Gastrocnemius medialis (tissue), 4 donors: ENCODE measurements around the gene SLC12A7.

ENCODE experiments used
- CTCF ChIP-seq, 5 experiments: fragments of 450-650 bp in 3 of 5; fragments of 200-600 bp in 2 of 5; sonication (generic) in 2 of 5; IDR thresholded peaks in 4 of 5; conservative IDR thresholded peaks in 1 of 5; 1 replicate in 4 of 5; 2 replicates in 1 of 5; pipeline ENCODE4 v1.5.1; 2016 to 2019; ENCODE audit warnings: antibody characterized with exemption in 5 of 5, mild to moderate bottlenecking in 3 of 5, moderate library complexity in 3 of 5
- POLR2A ChIP-seq, 2 donors: fragments of 450-650 bp; IDR thresholded peaks; one replicate each; pipeline ENCODE4 v1.6.1; 2017; ENCODE audit warnings: antibody characterized with exemption in 2 of 2, mild to moderate bottlenecking in 2 of 2, moderate library complexity in 2 of 2

GRCh38 chr5:1111727-1112289 is at the start of gene SLC12A7:
- TF ChIP-seq CTCF (IDR thresholded peaks at IDR 0.05 in 4 of 5, conservative IDR thresholded peaks at IDR 0.05 in 1 of 5) (no peak), POLR2A (IDR thresholded peaks at IDR 0.05) (peak; percentile 72 to 78)
